NOMO-1 treated with DMSO at 0.1 percent for 48 hours (cell line): ENCODE measurements around the gene LPP.
A peak's percentile ranks its signal among the peaks of the same experiment; 100 is the strongest.

ENCODE experiments used
- DNase-seq: peaks from one replicate; lab custom pipeline; 2025; ENCODE audit not compliant: unreplicated experiment; lab: John Stamatoyannopoulos, UW

The LPP gene

GRCh38 chr3:188134856-188135255 is 19.1 kb upstream of the LPP start:
- no peak for DNase-seq

- DNase-seq: no peak
Measured at GRCh38 chr3:188135271-188135670, 18.7 kb upstream of the LPP start.

GRCh38 chr3:188137051-188137450 is 16.9 kb upstream of the LPP start:
- DNase-seq: peak; percentile 93

GRCh38 chr3:188139466-188139865 is 14.5 kb upstream of the LPP start:
- no peak for DNase-seq

GRCh38 chr3:188146219-188146618 is 7.7 kb upstream of the LPP start:
- no peak for DNase-seq

GRCh38 chr3:188147782-188148181 is 6.2 kb upstream of the LPP start:
- no peak for DNase-seq

DNA sequence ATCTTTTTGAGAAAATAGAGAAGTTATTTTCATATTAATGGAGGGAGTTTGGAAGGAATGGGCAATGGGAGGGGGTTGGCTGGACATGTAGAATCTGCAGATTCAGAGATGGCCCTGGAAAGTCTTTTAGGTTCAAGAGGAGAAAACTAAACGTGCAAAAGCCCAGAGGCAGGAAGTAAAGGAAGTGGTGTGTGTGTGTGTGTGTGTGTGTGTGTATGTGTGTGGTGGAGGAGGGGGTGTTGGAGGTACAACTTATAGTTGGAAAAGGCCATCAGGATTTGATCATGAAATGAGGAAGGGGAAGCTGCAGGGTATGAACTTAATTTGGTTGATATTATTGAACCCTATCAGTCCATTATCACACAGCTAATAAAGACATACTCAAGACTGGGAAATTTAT is 5.6 kb upstream of the LPP start:
- DNase-seq: no peak

- DNase-seq: no peak
Measured at GRCh38 chr3:188149587-188149986, 4.4 kb upstream of the LPP start.

GRCh38 chr3:188150982-188151381 is 3.0 kb upstream of the LPP start:
- no peak for DNase-seq

GRCh38 chr3:188151438-188151837 is 2.5 kb upstream of the LPP start:
- DNase-seq: no peak

GRCh38 chr3:188152660-188153436 is 1.1 kb upstream of the LPP start:
- peak; percentile 33 for DNase-seq

GRCh38 chr3:188153437-188154013 is 432 bp upstream of the LPP start:
- peak; percentile 53 for DNase-seq

DNA sequence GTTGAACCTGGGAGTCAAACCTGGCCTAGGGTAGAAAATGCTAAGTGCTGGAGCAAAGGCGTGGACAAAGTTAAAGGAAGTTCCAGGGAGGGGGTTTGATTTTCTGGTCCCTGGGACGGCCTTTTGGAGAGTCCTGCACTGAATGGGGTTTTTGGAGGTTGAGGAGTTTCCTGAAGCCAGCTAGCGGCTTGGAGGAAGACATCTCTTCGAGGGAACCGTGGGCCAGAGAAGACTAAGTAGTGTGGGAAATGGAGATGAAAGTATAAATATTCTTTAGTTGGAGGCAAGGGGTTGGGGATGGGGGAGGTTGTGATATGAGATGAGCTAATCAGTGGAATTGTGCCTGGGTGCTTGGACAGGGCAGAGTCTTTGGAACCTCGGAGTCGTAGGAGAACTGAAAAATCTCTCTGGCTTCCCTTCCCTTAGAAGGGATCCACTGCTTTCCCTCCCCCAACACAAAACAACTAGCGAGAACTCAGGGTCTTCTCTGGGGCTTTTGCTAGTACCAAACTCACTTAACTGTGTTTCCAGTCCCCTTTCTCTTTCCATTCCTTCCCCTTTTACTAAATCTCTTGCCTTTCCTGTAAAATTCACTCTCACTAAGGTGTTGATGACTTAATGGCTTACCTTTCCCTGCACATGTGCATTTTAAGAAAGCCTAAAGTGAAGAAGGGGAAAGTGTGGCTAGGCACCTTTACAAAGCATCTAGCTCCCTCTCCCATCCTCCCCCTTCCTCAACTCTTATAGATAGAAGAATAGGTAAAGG is 1.0 kb downstream of the LPP start:
- no peak for DNase-seq

DNA sequence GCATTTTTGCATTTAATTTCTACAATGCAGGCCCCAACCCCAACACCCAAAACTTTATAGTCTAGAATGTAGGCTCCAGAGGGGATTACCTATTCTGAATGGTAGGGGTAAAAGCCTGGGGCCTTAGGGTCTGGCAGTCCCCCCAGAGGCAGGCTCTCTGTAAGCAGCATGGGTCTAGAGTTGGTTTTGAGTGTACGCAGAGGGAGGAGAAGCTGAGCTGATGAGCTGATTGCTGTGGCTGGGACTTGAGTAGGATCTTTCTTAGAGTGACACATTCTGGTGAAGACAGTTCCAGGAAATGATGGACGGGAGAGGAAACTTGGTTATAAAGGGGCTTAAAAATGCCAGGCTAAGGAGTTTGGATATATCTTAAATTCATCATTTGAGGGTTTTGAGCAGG is 2.1 kb downstream of the LPP start:
- no peak for DNase-seq

DNA sequence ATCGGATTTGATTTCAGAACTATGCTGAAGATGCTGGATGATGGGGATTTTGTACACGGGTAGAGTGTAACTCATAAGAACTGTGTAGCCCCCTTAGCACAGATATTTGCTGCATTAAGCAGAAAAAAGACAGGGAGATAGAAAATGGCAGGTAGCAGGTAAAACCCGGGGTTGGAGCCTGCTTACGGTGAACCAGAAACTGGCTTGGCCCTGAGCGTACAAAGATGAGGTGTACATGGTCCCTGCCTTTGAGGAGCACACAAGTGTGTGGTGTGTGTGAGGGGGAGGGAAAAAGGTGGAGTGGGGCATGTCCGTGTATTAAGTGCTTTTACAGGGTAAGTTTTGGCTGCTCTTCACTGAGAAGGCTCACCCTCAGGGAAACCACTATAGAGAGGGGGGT is 3.5 kb downstream of the LPP start:
- DNase-seq: no peak

- DNase-seq: no peak
Measured at GRCh38 chr3:188157971-188158370, 4.0 kb downstream of the LPP start.

DNA sequence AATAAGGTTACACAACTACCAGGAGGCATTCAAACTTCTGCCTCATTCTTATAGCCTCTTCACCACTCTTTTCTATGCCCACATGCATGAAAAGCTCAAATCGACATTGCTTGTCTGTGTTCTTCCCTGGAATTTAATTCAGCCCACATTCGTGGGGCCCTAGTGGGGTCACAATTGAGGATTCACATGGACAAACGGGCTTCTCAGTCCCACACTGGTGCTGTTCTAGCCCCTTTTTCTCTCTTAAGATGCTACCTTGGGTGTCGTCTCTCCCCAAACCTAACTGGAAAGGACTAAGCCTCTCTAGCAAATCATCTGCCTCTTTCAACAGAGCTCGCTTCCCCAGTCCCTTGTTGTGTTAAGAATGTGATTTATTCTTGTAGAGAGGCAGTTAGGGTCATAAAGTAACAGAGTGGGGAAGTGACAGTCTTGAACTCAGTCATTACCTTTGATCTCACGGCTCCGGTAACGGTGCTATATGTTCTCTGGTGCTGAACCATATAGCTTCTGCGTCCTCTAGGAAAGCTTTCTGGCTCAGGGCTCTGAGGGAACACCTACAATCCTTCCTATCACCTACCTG is 4.9 kb downstream of the LPP start:
- peak; percentile 90 for DNase-seq

- no peak for DNase-seq
Measured at GRCh38 chr3:188160751-188161150, 6.8 kb downstream of the LPP start.

GRCh38 chr3:188164248-188164687 is 10.3 kb downstream of the LPP start:
- DNase-seq: peak; percentile 29

DNA sequence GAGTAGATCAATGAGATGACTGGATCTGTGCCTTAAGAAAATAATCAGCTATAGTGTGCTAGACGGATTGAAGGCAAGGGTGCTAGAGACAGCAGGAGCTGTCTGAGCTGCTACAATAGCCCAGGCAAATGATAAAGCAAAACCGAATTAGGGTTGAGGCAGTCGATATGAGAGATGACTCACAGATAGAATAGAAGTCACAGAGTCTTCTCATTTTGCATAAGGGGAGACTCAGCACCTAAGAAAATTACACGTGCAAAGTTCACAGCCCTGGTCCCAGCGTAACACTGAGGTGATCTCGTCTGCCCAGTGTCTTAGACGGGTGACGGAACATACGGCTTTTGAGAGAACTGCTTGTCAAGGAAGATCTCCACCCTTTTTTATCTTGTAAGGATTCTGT is 11.6 kb downstream of the LPP start:
- no peak for DNase-seq

GRCh38 chr3:188166441-188166840 is 12.5 kb downstream of the LPP start:
- no peak for DNase-seq

DNA sequence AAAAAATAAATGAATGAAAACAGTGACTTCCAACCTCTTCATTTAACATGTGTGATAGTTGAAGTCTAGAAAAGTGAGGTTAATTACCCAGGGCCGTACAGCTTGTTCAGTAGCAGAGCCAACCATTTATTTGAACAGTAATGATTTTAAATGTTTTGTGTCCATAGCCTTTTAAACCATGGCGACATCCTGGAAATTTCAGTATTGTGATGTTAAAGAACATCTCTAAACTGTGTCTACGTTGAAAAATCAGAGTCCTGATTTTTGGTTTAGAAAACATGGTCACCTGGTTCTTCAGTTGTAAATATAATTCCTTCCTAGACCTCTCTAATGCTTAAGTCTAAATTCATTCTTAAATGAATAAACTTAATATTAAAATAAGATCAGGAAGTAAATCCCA is 14.2 kb downstream of the LPP start:
- DNase-seq: no peak
